Measurements from ENCODE around the gene MTAP.

The MTAP gene

DNA sequence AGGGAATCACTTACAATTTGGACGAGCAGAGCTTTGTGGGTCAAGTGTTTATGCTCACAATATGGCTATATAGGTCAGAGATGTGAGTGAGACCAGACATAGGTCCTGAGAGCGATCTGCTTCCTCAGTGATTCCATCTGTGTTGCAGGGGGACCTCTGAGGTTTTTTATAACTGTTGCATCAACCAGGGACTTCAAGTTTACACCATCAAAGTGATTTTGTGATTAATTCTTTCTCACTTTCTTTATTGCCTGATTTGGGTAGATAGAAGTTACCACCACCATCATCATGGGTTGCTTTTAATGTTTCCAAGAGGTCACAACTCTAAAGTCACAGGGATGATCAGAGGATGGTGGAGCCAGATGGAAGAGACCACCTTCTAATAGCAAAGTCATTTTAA lies 7.0 kb upstream of the MTAP start:
- Mint-ChIP-seq H3K27me3 (peaks cover 30% of the 10 kb centered on the region), H3K36me3 (no peaks in the 10 kb centered on the region), H3K4me3 (no peak overlapping the region), H3K4me1 (no peaks in the 10 kb centered on the region), H3K9me3 (no peaks in the 10 kb centered on the region), H3K27ac (no peak overlapping the region)
- ATAC-seq = no peak

DNA sequence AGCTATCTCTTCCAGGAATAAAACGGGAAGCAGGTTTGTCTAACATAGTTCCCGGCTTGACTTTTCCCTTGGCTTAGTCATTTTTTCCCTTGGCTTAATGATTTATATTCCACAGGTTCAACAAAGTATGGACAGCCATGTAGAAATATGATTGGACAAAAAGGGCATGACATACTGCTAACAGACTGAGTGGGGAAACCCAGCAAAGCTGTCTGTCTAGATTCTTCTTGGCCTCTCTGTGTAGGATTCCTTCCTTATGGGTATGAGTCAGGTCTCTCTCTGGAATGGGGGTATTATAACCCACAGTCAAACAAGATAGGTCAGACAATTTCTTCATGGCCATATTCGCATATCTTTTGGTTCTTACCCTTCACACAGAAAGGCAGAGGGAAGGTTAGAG lies 5.7 kb upstream of the MTAP start:
- Mint-ChIP-seq H3K36me3 (no peaks in the 10 kb centered on the region), H3K27me3 (peaks cover 30% of the 10 kb centered on the region), H3K9me3 (no peaks in the 10 kb centered on the region), H3K4me3 (no peak overlapping the region), H3K27ac (no peak overlapping the region), H3K4me1 (peaks cover 6% of the 10 kb centered on the region)
- no peak for ATAC-seq

DNA sequence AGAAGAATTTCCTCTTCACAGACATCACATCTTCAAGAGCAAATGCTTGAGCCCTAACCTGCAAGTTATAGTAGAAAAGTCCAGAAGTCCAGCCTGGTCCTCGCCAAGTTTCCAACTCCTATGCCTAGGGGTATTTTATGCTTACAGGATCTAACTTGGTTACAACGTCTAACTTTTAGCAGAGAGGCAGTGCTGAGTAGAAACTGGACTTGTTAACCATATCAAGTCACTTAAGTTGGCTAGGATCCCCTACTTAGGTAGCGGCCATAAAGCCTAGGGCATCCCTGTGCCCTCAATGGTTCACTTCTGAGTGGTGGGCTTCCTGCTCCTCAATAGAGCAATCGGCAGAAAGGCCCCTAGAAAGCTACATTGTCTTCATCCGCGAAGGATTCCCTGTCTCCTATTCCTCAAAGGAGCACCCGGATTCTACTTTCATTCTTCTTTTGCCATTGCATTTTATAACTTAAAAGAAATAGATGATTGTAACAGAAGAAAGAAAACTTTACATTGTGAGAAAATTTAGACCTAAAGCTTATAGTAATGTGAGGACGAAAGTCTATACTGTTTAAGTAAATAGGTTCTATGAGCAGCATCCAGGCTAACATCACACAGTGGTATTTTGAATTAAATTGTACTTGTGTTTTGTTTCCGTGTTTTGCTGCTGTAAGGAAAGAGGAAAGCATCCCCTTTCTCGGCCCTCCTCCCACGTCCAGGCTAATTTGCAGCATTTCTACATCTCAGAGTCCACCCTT lies 1.3 kb upstream of the MTAP start:
- Mint-ChIP-seq H3K4me1 (peaks cover 35% of the 10 kb centered on the region), H3K4me3 (peak overlapping the region; percentile 100), H3K9me3 (no peaks in the 10 kb centered on the region), H3K27me3 (peaks cover 24% of the 10 kb centered on the region), H3K36me3 (peaks cover 6% of the 10 kb centered on the region), H3K27ac (peak overlapping the region; percentile 96)
- no peak for ATAC-seq

DNA sequence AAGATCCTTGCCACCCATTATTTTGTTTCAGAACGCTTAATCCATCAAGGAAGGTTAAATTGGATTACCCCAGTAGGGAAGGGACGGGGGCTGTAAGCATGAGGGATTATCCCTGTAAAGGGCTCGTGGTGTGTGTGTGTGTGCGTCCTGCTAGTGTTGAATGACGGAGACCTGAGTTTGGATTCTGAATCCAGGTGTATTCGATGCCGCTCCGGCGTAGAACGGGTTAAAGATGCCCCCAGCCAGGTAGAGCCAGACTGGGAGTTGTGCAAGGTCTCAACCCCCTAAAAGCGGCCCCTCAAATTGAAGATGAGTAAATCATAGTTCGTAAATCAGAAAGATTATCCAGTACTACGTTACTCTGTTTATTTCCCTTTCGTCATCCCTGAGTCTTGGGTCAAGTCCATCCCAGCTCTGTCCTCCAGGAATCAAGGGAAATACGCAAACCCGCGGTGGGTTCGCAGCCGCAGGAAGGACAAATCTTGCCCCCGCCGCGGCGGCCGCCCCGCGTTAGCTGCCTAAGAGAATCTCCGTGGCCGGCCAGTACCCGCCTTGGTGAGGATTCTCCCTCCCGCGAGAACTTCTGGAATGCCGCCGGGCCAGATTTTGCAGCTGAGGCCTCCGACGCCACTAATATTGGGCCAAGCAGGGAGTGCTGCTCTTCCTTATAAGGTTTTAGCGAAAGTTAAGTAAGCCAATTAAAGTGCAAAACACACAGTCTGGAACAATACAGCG lies 586 bp upstream of the MTAP start:
- peaks cover 42% of the 10 kb centered on the region for H3K4me1 Mint-ChIP-seq

DNA sequence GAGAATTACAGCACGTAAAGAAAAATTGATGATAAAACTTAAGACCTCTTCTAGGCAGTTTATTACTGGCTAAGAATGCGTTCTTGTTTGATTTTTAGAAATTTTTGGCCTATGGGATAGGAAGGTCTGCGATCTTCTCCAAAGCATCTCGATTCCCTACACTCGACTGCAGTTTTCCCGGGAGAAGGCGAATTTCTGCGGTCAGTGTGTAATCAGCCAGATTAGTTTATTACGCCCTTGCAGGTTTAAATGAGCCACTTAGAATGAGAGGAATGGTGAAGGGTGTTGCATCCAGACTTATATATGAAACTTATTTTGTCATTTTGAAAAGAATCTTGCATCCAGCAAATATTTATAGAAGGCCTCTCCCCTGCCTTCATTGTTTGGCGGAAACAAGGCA lies 1.2 kb downstream of the MTAP start:
- peak overlapping the region; percentile 100 for H3K4me3 Mint-ChIP-seq
- no peak for ATAC-seq
- peak overlapping the region; percentile 96 for H3K27ac Mint-ChIP-seq
- H3K4me1 Mint-ChIP-seq = peaks cover 60% of the 10 kb centered on the region
- H3K27me3 Mint-ChIP-seq = peaks cover 9% of the 10 kb centered on the region
- H3K36me3 Mint-ChIP-seq = peaks cover 13% of the 10 kb centered on the region
- no peaks in the 10 kb centered on the region for H3K9me3 Mint-ChIP-seq

More for the DNA sequence above, 586 bp upstream of the MTAP start:
- peaks cover 17% of the 10 kb centered on the region for H3K27me3 Mint-ChIP-seq
- ATAC-seq = peak; percentile 31
- H3K9me3 Mint-ChIP-seq = no peaks in the 10 kb centered on the region
- peak overlapping the region; percentile 100 for H3K4me3 Mint-ChIP-seq
- H3K36me3 Mint-ChIP-seq = peaks cover 11% of the 10 kb centered on the region
- H3K27ac Mint-ChIP-seq = peak overlapping the region; percentile 96

DNA sequence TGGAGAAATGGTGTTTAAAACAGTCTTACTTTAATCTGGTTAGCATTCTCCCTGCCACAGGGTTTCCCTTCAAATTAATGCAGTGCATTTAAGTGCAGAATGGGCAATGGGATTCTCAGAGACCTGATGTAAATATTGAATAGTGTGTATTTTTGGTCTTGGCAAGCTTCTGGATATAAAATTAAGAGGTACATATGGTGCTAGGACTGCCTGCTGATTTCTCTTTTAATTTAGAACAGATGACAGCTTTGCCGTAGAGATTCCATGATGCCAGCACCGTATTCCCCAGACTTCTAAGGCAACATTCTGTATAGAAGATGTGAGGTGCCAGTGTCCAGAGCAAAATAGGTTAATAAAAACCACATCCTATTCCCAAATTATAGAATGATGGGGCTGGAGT lies 1.9 kb downstream of the MTAP start:
- Mint-ChIP-seq H3K4me1 (peaks cover 66% of the 10 kb centered on the region), H3K4me3 (no peak overlapping the region), H3K27ac (peak overlapping the region; percentile 96), H3K36me3 (peaks cover 20% of the 10 kb centered on the region), H3K27me3 (peaks cover 9% of the 10 kb centered on the region), H3K9me3 (no peaks in the 10 kb centered on the region)
- ATAC-seq = no peak

DNA sequence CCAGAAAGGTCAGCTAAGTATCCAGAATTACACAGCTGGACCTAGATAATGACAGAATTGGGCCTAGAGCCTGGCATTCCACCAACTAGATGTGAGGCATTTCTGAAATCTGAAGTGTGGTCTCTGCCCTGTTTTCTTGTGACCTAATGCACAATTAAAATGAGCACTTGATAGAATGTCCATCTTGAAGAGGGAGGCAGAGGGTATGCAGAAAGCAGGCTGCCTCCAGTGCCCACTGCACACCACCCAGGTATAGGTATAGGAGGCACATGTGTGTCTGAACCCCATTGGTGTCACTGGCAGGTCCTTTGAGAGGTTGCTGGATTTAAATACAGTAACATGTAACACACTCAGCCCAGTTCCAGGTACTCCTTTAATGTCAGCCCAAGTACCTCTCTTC lies 2.4 kb downstream of the MTAP start:
- no peak overlapping the region for H3K4me3 Mint-ChIP-seq
- H3K4me1 Mint-ChIP-seq = peaks cover 71% of the 10 kb centered on the region
- no peak overlapping the region for H3K27ac Mint-ChIP-seq
- ATAC-seq = no peak
- H3K36me3 Mint-ChIP-seq = peaks cover 21% of the 10 kb centered on the region
- H3K9me3 Mint-ChIP-seq = no peaks in the 10 kb centered on the region
- peaks cover 7% of the 10 kb centered on the region for H3K27me3 Mint-ChIP-seq

DNA sequence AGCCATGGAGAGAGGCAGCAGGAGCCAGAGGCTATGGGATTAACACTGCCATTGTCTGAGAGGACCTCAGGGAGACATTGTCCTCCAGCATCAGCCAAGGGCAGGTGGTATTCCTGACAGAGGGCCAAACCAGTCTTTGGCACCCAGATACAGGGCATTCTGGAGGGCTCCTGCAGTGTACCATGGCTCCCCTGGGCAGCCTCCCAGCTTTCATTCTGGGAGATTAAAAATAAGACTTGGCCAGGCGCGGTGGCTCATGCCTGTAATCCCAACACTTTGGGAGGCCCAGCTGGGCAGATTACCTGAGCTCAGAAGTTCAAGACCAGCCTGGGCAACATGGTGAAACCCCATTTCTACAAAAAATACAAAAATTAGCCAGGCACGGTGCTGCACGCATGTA lies 4.2 kb downstream of the MTAP start:
- H3K36me3 Mint-ChIP-seq = peaks cover 29% of the 10 kb centered on the region
- peaks cover 69% of the 10 kb centered on the region for H3K4me1 Mint-ChIP-seq
- no peaks in the 10 kb centered on the region for H3K27me3 Mint-ChIP-seq
- no peak for ATAC-seq
- H3K27ac Mint-ChIP-seq = peak overlapping the region; percentile 38
- H3K9me3 Mint-ChIP-seq = no peaks in the 10 kb centered on the region
- no peak overlapping the region for H3K4me3 Mint-ChIP-seq

DNA sequence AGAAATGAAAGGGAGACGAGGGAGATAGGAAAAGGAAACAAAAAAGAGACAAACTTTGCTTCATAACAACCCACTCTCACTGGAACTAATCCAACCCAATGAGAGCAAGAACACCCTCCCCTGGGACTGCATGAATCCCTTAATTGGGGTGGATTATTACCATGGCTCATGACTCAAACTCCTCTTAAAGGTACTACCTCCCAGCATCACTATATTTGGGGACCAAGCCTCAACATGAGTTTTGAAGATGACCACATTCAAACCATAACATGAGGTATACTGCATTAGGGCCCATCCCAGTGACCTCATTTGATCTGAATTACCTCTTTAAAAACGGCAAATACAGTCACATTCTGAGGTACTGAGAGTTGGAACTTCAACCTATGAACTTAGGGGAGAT lies 8.0 kb downstream of the MTAP start:
- no peak for ATAC-seq
- Mint-ChIP-seq H3K36me3 (peaks cover 31% of the 10 kb centered on the region), H3K4me3 (no peak overlapping the region), H3K27ac (peak overlapping the region; percentile 38), H3K4me1 (peaks cover 53% of the 10 kb centered on the region), H3K9me3 (no peaks in the 10 kb centered on the region), H3K27me3 (no peaks in the 10 kb centered on the region)

DNA sequence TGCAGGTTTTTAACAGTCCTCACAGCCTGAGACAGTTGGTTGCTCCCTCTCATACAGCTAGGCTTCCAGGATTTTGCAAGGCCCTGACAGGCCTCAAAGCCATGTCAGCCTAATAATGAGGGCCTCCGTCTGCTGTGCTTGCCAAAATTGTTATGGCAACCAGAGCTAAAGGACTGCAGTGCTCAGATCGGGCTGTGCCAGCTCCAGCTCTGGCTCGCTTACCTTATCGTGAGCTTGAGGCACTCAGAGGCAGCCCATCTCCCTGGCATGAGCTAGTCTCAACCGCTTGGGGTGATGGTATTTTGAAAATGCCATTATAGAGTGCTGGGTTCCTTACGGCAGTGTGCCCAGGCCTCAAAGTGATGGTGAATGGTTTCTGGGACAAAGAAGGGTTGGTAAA lies 8.4 kb downstream of the MTAP start:
- Mint-ChIP-seq H3K9me3 (no peaks in the 10 kb centered on the region), H3K4me1 (peaks cover 48% of the 10 kb centered on the region), H3K27me3 (no peaks in the 10 kb centered on the region), H3K36me3 (peaks cover 32% of the 10 kb centered on the region), H3K27ac (no peak overlapping the region), H3K4me3 (no peak overlapping the region)
- ATAC-seq = no peak

DNA sequence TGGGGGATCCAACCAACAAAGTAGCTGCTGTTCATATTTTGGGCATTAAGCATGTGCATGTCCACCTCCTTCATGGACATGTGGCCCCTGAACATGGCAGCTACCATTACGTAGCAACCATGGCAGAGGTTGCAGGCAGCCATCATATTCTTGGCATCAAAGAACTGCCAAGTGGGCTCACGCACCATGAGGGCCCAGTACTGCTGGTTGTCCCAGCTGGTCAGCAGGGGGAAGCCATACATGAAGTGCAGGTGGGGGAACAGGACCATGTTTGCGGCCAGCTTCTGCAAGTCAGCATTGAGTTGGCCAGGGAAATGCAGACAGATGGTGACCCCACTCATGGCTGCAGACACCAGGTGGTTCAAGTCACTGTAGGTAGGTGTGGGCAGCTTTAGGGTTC lies 9.5 kb downstream of the MTAP start:
- Mint-ChIP-seq H3K27me3 (no peaks in the 10 kb centered on the region), H3K4me3 (no peak overlapping the region), H3K36me3 (peaks cover 34% of the 10 kb centered on the region), H3K27ac (no peak overlapping the region), H3K9me3 (no peaks in the 10 kb centered on the region), H3K4me1 (peaks cover 38% of the 10 kb centered on the region)
- no peak for ATAC-seq

DNA sequence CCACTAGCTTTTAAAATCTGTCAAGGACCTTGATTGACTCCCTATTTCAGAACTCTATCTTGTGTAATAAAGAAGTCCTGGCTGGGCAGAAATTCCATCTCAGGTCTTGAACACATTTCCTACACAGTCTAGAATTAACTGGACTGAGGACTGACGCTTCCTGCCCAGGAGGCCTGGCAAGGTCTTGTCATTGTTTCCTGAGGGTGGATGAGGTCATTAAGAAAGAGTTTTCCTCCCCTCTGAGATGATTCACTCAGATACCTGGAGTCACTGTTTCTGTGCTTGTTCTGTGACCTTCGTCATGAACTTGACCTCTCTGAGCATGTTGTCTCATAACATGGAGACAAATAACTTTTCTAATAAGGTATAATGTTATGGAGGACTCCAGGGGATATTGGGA lies 10.0 kb downstream of the MTAP start:
- Mint-ChIP-seq H3K27me3 (no peaks in the 10 kb centered on the region), H3K27ac (no peak overlapping the region), H3K36me3 (peaks cover 38% of the 10 kb centered on the region), H3K4me3 (no peak overlapping the region), H3K9me3 (no peaks in the 10 kb centered on the region), H3K4me1 (peaks cover 33% of the 10 kb centered on the region)
- no peak for ATAC-seq

DNA sequence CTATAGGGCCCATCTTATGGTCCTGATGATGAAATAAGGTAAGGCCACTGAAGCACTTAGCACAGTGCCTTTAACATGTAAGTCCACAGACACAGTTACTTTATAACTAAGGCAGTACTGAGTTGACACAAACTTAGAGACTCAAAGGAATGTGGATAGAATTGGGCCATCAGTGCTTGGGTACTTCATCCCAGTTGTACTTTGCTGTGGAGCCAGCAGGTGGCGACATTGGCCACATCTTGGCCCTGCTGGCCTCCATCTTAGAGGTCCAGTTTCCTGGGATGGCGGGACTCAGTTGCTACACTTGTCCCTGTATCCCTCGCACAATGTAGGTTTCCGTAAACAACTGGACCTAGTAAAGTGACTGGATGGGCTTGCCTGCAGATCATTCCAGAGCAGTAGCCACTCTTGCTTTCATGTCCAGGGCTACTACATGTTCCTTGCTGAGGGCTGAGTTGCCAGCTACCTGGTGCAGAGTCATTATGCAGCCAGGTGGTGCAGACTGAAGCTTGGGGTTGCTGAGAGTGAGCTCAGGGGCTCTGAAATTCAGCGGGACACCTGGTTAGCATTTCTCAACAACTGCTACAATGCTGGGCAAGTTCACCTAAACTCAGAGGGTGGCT lies 10.6 kb downstream of the MTAP start:
- H3K36me3 Mint-ChIP-seq = peaks cover 41% of the 10 kb centered on the region
- H3K9me3 Mint-ChIP-seq = no peaks in the 10 kb centered on the region
- no peak overlapping the region for H3K27ac Mint-ChIP-seq
- H3K27me3 Mint-ChIP-seq = no peaks in the 10 kb centered on the region
- ATAC-seq = peak; percentile 72
- H3K4me3 Mint-ChIP-seq = no peak overlapping the region
- peaks cover 27% of the 10 kb centered on the region for H3K4me1 Mint-ChIP-seq

DNA sequence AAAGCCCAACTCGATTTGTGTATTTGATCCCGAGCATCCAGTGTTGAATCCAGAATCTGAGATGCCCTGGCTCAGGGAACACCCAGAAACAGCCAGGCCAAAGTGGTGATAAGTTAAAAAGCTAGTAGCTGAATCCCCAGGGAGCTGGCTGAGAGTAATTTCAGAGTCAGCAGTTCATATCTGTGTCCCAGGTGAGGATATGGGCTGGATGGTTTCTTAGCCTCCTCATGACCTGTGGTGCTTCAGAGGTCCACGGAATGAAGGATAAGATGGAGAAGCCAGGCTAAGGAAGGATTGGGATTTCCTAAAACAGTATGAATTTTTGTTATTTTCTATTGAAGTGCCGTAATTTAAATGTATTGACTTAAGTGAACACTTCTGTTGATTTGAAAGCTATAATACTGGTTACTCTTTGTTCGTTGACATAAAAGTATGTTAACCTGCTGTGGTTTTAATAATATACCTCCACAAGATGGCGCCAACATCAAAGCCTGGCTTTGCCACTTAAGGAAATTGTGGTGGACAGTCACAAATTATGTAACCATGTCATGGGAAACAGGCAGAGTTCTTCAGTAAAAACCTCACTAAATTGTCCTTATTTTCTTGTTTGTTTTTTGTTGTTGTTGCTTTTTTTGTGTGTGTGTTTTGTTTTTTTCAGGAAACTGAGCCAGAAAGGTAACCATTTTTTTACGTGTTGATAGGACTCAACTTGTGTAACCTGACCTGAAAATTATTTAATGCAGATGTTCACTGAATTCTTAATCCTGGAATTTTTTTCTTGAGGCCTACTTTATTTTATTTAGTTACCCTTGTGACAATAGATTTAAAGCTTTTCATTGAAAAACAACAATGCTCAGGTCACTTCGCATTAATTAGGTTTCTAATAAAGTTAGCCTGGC lies 11.4 kb downstream of the MTAP start:
- Mint-ChIP-seq H3K27me3 (no peaks in the 10 kb centered on the region), H3K27ac (no peak overlapping the region), H3K9me3 (no peaks in the 10 kb centered on the region), H3K36me3 (peaks cover 45% of the 10 kb centered on the region), H3K4me1 (peaks cover 20% of the 10 kb centered on the region), H3K4me3 (no peak overlapping the region)
- ATAC-seq = peak; percentile 62

DNA sequence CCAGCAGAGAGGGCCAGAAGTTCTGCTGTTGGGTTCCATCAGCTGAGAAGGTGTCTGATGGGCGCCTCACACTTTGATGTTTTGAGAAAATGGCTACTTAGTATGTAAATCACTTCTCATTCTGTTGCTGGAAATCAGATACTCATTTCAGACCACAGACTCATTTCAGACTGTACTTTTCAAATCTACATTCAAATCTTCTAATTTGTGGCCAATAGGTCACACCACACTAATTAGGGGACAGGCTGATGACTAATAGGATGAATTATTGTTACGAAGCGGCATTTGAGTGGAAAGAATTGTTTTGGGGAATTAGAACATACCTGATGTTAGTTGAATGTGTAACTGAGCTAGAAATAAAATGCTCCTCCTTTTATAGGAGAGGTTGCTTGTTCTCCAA lies 13.2 kb downstream of the MTAP start:
- no peak for ATAC-seq
- Mint-ChIP-seq H3K27me3 (no peaks in the 10 kb centered on the region), H3K9me3 (no peaks in the 10 kb centered on the region), H3K27ac (no peak overlapping the region), H3K36me3 (peaks cover 52% of the 10 kb centered on the region), H3K4me1 (peaks cover 11% of the 10 kb centered on the region), H3K4me3 (no peak overlapping the region)

Data from stimulated activated memory B cell treated with anti-CD40 and anti-IgM and Interleukin-4, amounts not matched to agents 10 μg/mL and 1 μg/mL and 100 μg/mL, for 72 hours (primary cell).